HepG2 (cell line): ENCODE data around the gene DAG1. TPM values are rescaled to one million over a fixed set of nuclear protein-coding genes. Genes with fewer than 3 reads are reported as not detected.

Experiments
- ATAC-seq: fragments of 200-7000 bp; cut with Tn5 transposase; 3 replicates; pipeline ENCODE4 v1.9.1; 2020; ENCODE audit warnings: mild to moderate bottlenecking, moderate library complexity
- BruUV-seq: library from RNA; stranded (reverse); fragments of 400-500 nt; replicated peaks from 2 replicates; lab custom pipeline; 2021; lab: Mats Ljungman, UMichigan
- CTCF ChIA-PET: fragments of 300-600 bp; formaldehyde crosslinking; extraction: SDS; loops from one replicate; lab custom pipeline; 2021; ENCODE audit warnings: low total read pairs, inconsistent platforms, low intra/inter-chr PET ratio; lab: Yijun Ruan, JAX
- POLR2A ChIA-PET: fragments of 350-600 bp; sonication (Branson Sonifier 250); formaldehyde crosslinking; loops from one replicate; lab custom pipeline; 2020; ENCODE audit warnings: antibody characterized with exemption, inconsistent platforms; lab: Yijun Ruan, JAX
- DNase-seq: peaks from one replicate; pipeline ENCODE4 v3.0.0-alpha.2; 2015; ENCODE audit warnings: low spot score
- FAIRE-seq: peaks from 3 replicates; lab custom pipeline; 2011; peaks lifted over from hg19 to GRCh38; lab: Jason Lieb, UNC
- H2AFZ ChIP-seq: one replicate; pipeline ENCODE4 v1.6.1; 2011; ENCODE audit warnings: low read length, inconsistent platforms
- H3K27ac ChIP-seq: fragments of 300-600 bp; 3 replicates; pipeline ENCODE4 v1.8.0; 2011; ENCODE audit warnings: mixed run types, mild to moderate bottlenecking, mixed read lengths, low read length, inconsistent platforms; ENCODE audit not compliant: insufficient read depth; ENCODE audit errors: extremely low read length
- H3K27me3 ChIP-seq, 2 experiments: fragments of 200-600 bp in 1 of 2; 2 replicates in 1 of 2; 3 replicates in 1 of 2; pipeline versions ENCODE4 v1.6.0 to v1.8.0; 2011; ENCODE audit warnings: low read length in 2 of 2, mild to moderate bottlenecking in 2 of 2, moderate library complexity in 2 of 2, inconsistent platforms in 1 of 2; ENCODE audit not compliant: insufficient read depth in 2 of 2, control insufficient read depth in 1 of 2
- H3K36me3 ChIP-seq, 2 experiments: fragments of 200-600 bp in 1 of 2; replicated peaks in 1 of 2; 2 replicates in 1 of 2; 3 replicates in 1 of 2; pipeline versions ENCODE4 v1.5.1 to v1.8.0; 2011; ENCODE audit warnings: low read length in 2 of 2, inconsistent platforms in 1 of 2; ENCODE audit not compliant: insufficient read depth in 2 of 2, control insufficient read depth in 1 of 2
- H3K4me1 ChIP-seq: 2 replicates; pipeline ENCODE4 v1.5.1; 2012; ENCODE audit warnings: low read length, inconsistent platforms; ENCODE audit not compliant: insufficient read depth
- H3K4me2 ChIP-seq: 2 replicates; pipeline ENCODE4 v1.6.0; 2011; ENCODE audit warnings: low read depth, low read length, inconsistent platforms
- H3K4me3 ChIP-seq, 3 experiments: fragments of 200-600 bp in 1 of 3; sonication (generic), shearing (Covaris generic) in 1 of 3; replicated peaks in 1 of 3; 2 replicates each; pipeline ENCODE4 v1.5.1; 2011 to 2016; ENCODE audit warnings: low read length in 3 of 3, inconsistent platforms in 2 of 3, low read depth in 2 of 3, mild to moderate bottlenecking in 2 of 3, control low read depth in 1 of 3, mixed read lengths in 1 of 3; ENCODE audit not compliant: insufficient read depth in 1 of 3
- H3K79me2 ChIP-seq: one replicate; pipeline ENCODE4 v1.6.1; 2011; ENCODE audit warnings: low read length, inconsistent platforms; ENCODE audit not compliant: insufficient read depth
- H3K9ac ChIP-seq: 2 replicates; pipeline ENCODE4 v1.6.0; 2011; ENCODE audit warnings: mild to moderate bottlenecking, low read depth, low read length, inconsistent platforms; ENCODE audit not compliant: insufficient read depth
- H3K9me3 ChIP-seq: 2 replicates; pipeline ENCODE4 v1.5.1; 2012; ENCODE audit warnings: mild to moderate bottlenecking, low read length
- H4K20me1 ChIP-seq: 2 replicates; pipeline ENCODE4 v1.6.0; 2011; ENCODE audit warnings: inconsistent platforms, mild to moderate bottlenecking, low read length, moderate library complexity; ENCODE audit not compliant: insufficient read depth
- BCL6 ChIP-seq: IDR thresholded peaks from 2 replicates; pipeline ENCODE4 v1.6.1; 2016; ENCODE audit warnings: missing genetic modification reagents, missing compliant biosample characterization
- CCDC6 ChIP-seq: sonication (generic); formaldehyde crosslinking; IDR thresholded peaks from 2 replicates; pipeline ENCODE4 v1.8.1; 2022; ENCODE audit warnings: mild to moderate bottlenecking, missing genetic modification reagents, moderate library complexity
- CTCF ChIP-seq: sonication (generic); formaldehyde crosslinking; IDR thresholded peaks from 2 replicates; pipeline ENCODE4 v1.5.0; 2020; ENCODE audit warnings: mild to moderate bottlenecking, missing genetic modification reagents, moderate library complexity
- FOXO4 ChIP-seq: sonication (generic); formaldehyde crosslinking; conservative IDR thresholded peaks from 2 replicates; pipeline ENCODE4 v1.8.1; 2023; ENCODE audit warnings: missing genetic modification reagents
- IKZF5 ChIP-seq: IDR thresholded peaks from 2 replicates; pipeline ENCODE4 v1.6.1; 2018; ENCODE audit warnings: missing genetic modification reagents, mild to moderate bottlenecking, missing compliant biosample characterization
- KDM3A ChIP-seq: IDR thresholded peaks from 2 replicates; pipeline ENCODE4 v1.6.1; 2018; ENCODE audit warnings: low read depth, missing compliant biosample characterization
- NR2F1 ChIP-seq, 2 experiments: fragments of 450-650 bp in 1 of 2; formaldehyde crosslinking in 1 of 2; IDR thresholded peaks; 2 replicates each; pipeline versions ENCODE4 v1.5.0 to v1.6.1; 2016 to 2020; ENCODE audit warnings: mild to moderate bottlenecking in 1 of 2, missing compliant biosample characterization in 1 of 2, missing genetic modification reagents in 1 of 2, moderate library complexity in 1 of 2
- NR2F2 ChIP-seq: IDR thresholded peaks from 2 replicates; pipeline ENCODE4 v1.6.1; 2012; ENCODE audit warnings: low read depth, inconsistent platforms, borderline replicate concordance
- PAF1 ChIP-seq: IDR thresholded peaks from 2 replicates; pipeline ENCODE4 v1.6.1; 2016; ENCODE audit warnings: missing genetic modification reagents, missing compliant biosample characterization
- PHF20 ChIP-seq: sonication (generic); formaldehyde crosslinking; IDR thresholded peaks from 2 replicates; pipeline ENCODE4 v1.5.0; 2020; ENCODE audit warnings: mild to moderate bottlenecking, missing genetic modification reagents
- TEAD3 ChIP-seq: optimal IDR thresholded peaks from 2 replicates; pipeline ENCODE3; 2016; ENCODE audit warnings: borderline replicate concordance
- ZFP37 ChIP-seq: sonication (generic); formaldehyde crosslinking; IDR thresholded peaks from 2 replicates; pipeline ENCODE4 v1.4.0; 2020; ENCODE audit warnings: missing genetic modification reagents, borderline replicate concordance
- ZFP91 ChIP-seq: sonication (generic); formaldehyde crosslinking; IDR thresholded peaks from 2 replicates; pipeline ENCODE4 v1.9.0; 2022; ENCODE audit warnings: missing genetic modification reagents, mild to moderate bottlenecking, borderline replicate concordance
- ZKSCAN8 ChIP-seq: IDR thresholded peaks from 2 replicates; pipeline ENCODE4 v1.6.1; 2016; ENCODE audit warnings: borderline replicate concordance, missing genetic modification reagents, missing compliant biosample characterization
- ZNF138 ChIP-seq: sonication (generic); formaldehyde crosslinking; IDR thresholded peaks from 2 replicates; pipeline ENCODE4 v1.5.0; 2020; ENCODE audit warnings: mild to moderate bottlenecking, low read depth, missing genetic modification reagents
- ZNF605 ChIP-seq: sonication (generic); formaldehyde crosslinking; IDR thresholded peaks from 2 replicates; pipeline ENCODE4 v1.8.0; 2022; ENCODE audit warnings: mild to moderate bottlenecking, missing genetic modification reagents
- ZNF800 ChIP-seq: sonication (generic); formaldehyde crosslinking; IDR thresholded peaks from 2 replicates; pipeline ENCODE4 v1.4.0; 2020; ENCODE audit warnings: missing genetic modification reagents
- WGBS: methylation state at CpG from one replicate; pipeline ENCODE4 v1.1.6; 2017; ENCODE audit warnings: low lambda C conversion rate; 5-methylcytosine and 5-hydroxymethylcytosine counted together
- in situ Hi-C: cut with HindIII; loops from 2 replicates; pipeline ENCODE4 v1.10.0; 2017; ENCODE audit warnings: low pct_unique_long_range_greater_than_20kb; ENCODE audit not compliant: extremely low pct_ligation_motif_present
- intact Hi-C: fragments of 100-400 bp; cut with micrococcal nuclease; formaldehyde crosslinking; loops from one replicate; pipeline ENCODE4 v1.10.0; 2022; ENCODE audit not compliant: unreplicated experiment
- polyA plus RNA-seq, 8 experiments: library from polyadenylated mRNA; depleted of rRNA in 3 of 8; stranded (reverse) in 7 of 8; unstranded in 1 of 8; fragments of >200 nt; fragmentation: Illumina TruSeq in 4 of 8; extraction: Trizol in 4 of 8; gene quantifications; 2 replicates each; pipeline versions ENCODE4 v1.2.1 to v1.2.3, GENCODE V29; 2011 to 2016; ENCODE audit warnings: low read depth in 4 of 8, missing spikeins in 1 of 8, mixed read lengths in 1 of 8; ENCODE audit not compliant: insufficient read depth in 1 of 8
- total RNA-seq, 5 experiments: library from RNA; depleted of rRNA; stranded (reverse); fragments of >200 nt; fragmentation: Illumina TruSeq; extraction: Trizol; gene quantifications; 2 replicates each; pipeline ENCODE4 v1.2.3, GENCODE V29; 2016; ENCODE audit warnings: low read depth in 1 of 5

DAG1 gene
- total and polyA plus RNA-seq, 2 of the 13 experiments (the other 11 are each of a cell fraction or from before 2014, with no cell fraction given) = 47.3 to 50.4 TPM

GRCh38 chr3:49484471-49484870 is 14.4 kb downstream of the DAG1 start:
- Histone ChIP-seq H3K4me1 (peaks cover 45% of the 10 kb centered on the region), H3K79me2 (peaks cover 36% of the 10 kb centered on the region), H2AFZ (no peak overlapping the region), H3K4me3 (no peak overlapping the region), H3K9me3 (no peaks in the 10 kb centered on the region), H3K9ac (no peak overlapping the region), H3K4me2 (peak overlapping the region; percentile 53; the same call in 1 of the 2 replicates), H3K27me3 (no peaks in the 10 kb centered on the region), H3K27ac (peak overlapping the region; percentile 83), H4K20me1 (no peaks in the 10 kb centered on the region), H3K36me3 (peaks cover 0 to 13% of the 10 kb centered on the region in 2 experiments; a peak in 2 of 5 replicates)
- WGBS = 72% methylated on average over 3 of the region's 3 CpGs
- POLR2A ChIA-PET = interaction anchor here (0.6 to 3.5 kb wide), 8 partner anchors 14 to 56 kb away, joined by 3 to 28 read pairs (median 4); partner anchors contain the start of genes DAG1 and NICN1
- ATAC-seq = peak; percentile 50
- intact Hi-C loops (loop anchor here (2.0 kb wide), 1 partner anchor 14 kb away; the partner anchor contains the start of gene DAG1), in situ Hi-C loops (no loop called here)
- FAIRE-seq = no peak
- CTCF ChIA-PET = no interaction called here
- BruUV-seq = no TSS peak
- DNase-seq = no peak
- TF ChIP-seq ZFP91 (0 out of 2 replicates have a peak, but pooled peaks have one; percentile 7), NR2F1 (CRISPR knock-in tag; IDR thresholded peaks at IDR 0.05) (no peak), CCDC6 (no peak), ZFP37 (no peak), CTCF (peak; percentile 10; the same call in 1 of the 2 replicates), NR2F2 (no peak), FOXO4 (no peak), ZNF138 (CRISPR knock-in tag) (no peak), ZNF800 (CRISPR knock-in tag) (no peak), PAF1 (CRISPR knock-in tag) (no peak), PHF20 (no peak), BCL6 (CRISPR knock-in tag) (no peak), ZNF605 (CRISPR knock-in tag) (0 out of 2 replicates have a peak, but pooled peaks have one; percentile 2), TEAD3 (CRISPR knock-in tag) (peak; percentile 35), KDM3A (CRISPR knock-in tag) (no peak), ZKSCAN8 (no peak), IKZF5 (no peak)
